CD14-positive monocyte (primary cell): ENCODE measurements around the gene SPR. TPM values are rescaled to one million over a fixed set of nuclear protein-coding genes. Genes with fewer than 3 reads are reported as not detected.

Experiments
- DNase-seq, 3 donors: peaks; one replicate each; pipeline ENCODE4 v3.0.0-alpha.2; 2011 to 2022
- H2AFZ ChIP-seq: 2 replicates; pipeline ENCODE4 v1.6.0; 2012; ENCODE audit warnings: mild to moderate bottlenecking, low read depth, low read length, inconsistent platforms; ENCODE audit not compliant: insufficient read depth, poor library complexity, severe bottlenecking
- H3K27ac ChIP-seq, 2 donors: 1 replicate in 1 of 2; 2 replicates in 1 of 2; pipeline ENCODE4 v1.5.1; 2012 to 2013; ENCODE audit warnings: low read length in 2 of 2, control low read depth in 1 of 2, inconsistent platforms in 1 of 2, low read depth in 1 of 2, mild to moderate bottlenecking in 1 of 2
- H3K27me3 ChIP-seq, 2 donors: one replicate each; pipeline versions ENCODE4 v1.6.0 to v1.6.1; 2011 to 2013; ENCODE audit warnings: low read length in 2 of 2; ENCODE audit not compliant: control insufficient read depth in 2 of 2, insufficient read depth in 2 of 2
- H3K36me3 ChIP-seq, 2 donors: replicated peaks in 1 of 2; 1 replicate in 1 of 2; 2 replicates in 1 of 2; pipeline versions ENCODE4 v1.5.1 to v1.6.1; 2012 to 2013; ENCODE audit warnings: low read length in 2 of 2, control low read depth in 1 of 2, inconsistent platforms in 1 of 2, mild to moderate bottlenecking in 1 of 2; ENCODE audit not compliant: insufficient read depth in 2 of 2, control insufficient read depth in 1 of 2
- H3K4me1 ChIP-seq, 2 donors: 1 replicate in 1 of 2; 2 replicates in 1 of 2; pipeline versions ENCODE4 v1.5.1 to v1.6.1; 2012 to 2013; ENCODE audit warnings: low read length in 2 of 2, control low read depth in 1 of 2, inconsistent platforms in 1 of 2, mild to moderate bottlenecking in 1 of 2, moderate library complexity in 1 of 2; ENCODE audit not compliant: insufficient read depth in 2 of 2, control insufficient read depth in 1 of 2
- H3K4me2 ChIP-seq: replicated peaks from 2 replicates; pipeline ENCODE3; 2012; ENCODE audit warnings: low read length, moderate library complexity, mild to moderate bottlenecking; ENCODE audit not compliant: poor library complexity, severe bottlenecking; ENCODE audit errors: extremely low read depth
- H3K4me3 ChIP-seq, 3 experiments: fragments of 200-600 bp in 1 of 3; sonication (generic) in 1 of 3; replicated peaks in 1 of 3; 1 replicate in 2 of 3; 2 replicates in 1 of 3; pipeline ENCODE4 v1.5.1; 2011 to 2013; ENCODE audit warnings: low read length in 3 of 3, mild to moderate bottlenecking in 3 of 3, control low read depth in 2 of 3, low read depth in 2 of 3, inconsistent platforms in 1 of 3, moderate library complexity in 1 of 3
- H3K79me2 ChIP-seq: 2 replicates; pipeline ENCODE4 v1.6.0; 2012; ENCODE audit warnings: mild to moderate bottlenecking, control low read depth, inconsistent platforms, low read length, moderate library complexity; ENCODE audit not compliant: insufficient read depth
- H3K9ac ChIP-seq: 2 replicates; pipeline ENCODE4 v1.6.0; 2017; ENCODE audit warnings: low read length, mild to moderate bottlenecking; ENCODE audit not compliant: insufficient read depth, poor library complexity, severe bottlenecking
- H3K9me3 ChIP-seq, 2 donors: replicated peaks in 1 of 2; 1 replicate in 1 of 2; 2 replicates in 1 of 2; pipeline versions ENCODE4 v1.5.1 to v1.6.1; 2012 to 2013; ENCODE audit warnings: low read length in 2 of 2, control low read depth in 1 of 2; ENCODE audit not compliant: control insufficient read depth in 1 of 2, insufficient read depth in 1 of 2
- H4K20me1 ChIP-seq: 2 replicates; pipeline ENCODE4 v1.6.0; 2012; ENCODE audit warnings: mild to moderate bottlenecking, low read length, control low read depth, moderate library complexity; ENCODE audit not compliant: insufficient read depth
- H3K27ac Mint-ChIP-seq, 7 donors: one replicate each; pipeline ENCODE4 v1.8.0; 2020; ENCODE audit warnings: mild to moderate bottlenecking in 7 of 7, mixed read lengths in 7 of 7, moderate library complexity in 6 of 7, inconsistent platforms in 2 of 7
- H3K27me3 Mint-ChIP-seq, 3 donors: one replicate each; pipeline ENCODE4 v1.8.0; 2021 to 2022; ENCODE audit warnings: low read depth in 3 of 3, mild to moderate bottlenecking in 3 of 3, mixed read lengths in 3 of 3, moderate library complexity in 3 of 3, inconsistent platforms in 1 of 3
- H3K36me3 Mint-ChIP-seq, 2 donors: one replicate each; pipeline ENCODE4 v1.8.0; 2020; ENCODE audit warnings: mixed read lengths in 2 of 2, inconsistent platforms in 1 of 2, mild to moderate bottlenecking in 1 of 2
- H3K4me1 Mint-ChIP-seq: one replicate; pipeline ENCODE4 v1.8.0; 2020; ENCODE audit warnings: mild to moderate bottlenecking, mixed read lengths
- H3K4me3 Mint-ChIP-seq, 2 donors: one replicate each; pipeline ENCODE4 v1.8.0; 2020; ENCODE audit warnings: mild to moderate bottlenecking in 2 of 2, mixed read lengths in 2 of 2, moderate library complexity in 1 of 2
- H3K9me3 Mint-ChIP-seq, 7 donors: one replicate each; pipeline ENCODE4 v1.8.0; 2020 to 2022; ENCODE audit warnings: mixed read lengths in 7 of 7, mild to moderate bottlenecking in 6 of 7, moderate library complexity in 6 of 7, inconsistent platforms in 2 of 7
- WGBS: methylation state at CpG from one replicate; pipeline ENCODE4 v1.1.5; 2013; ENCODE audit warnings: missing lambda C conversion rate; ENCODE audit not compliant: insufficient coverage; 5-methylcytosine and 5-hydroxymethylcytosine counted together
- intact Hi-C, 2 donors: fragments of 100-400 bp; cut with micrococcal nuclease; formaldehyde crosslinking; loops; one replicate each; pipeline versions ENCODE4 v1.15.0 to v1.15.1; 2023
- polyA plus RNA-seq, 3 donors: library from polyadenylated mRNA; depleted of rRNA in 1 of 3; unstranded in 2 of 3; stranded (reverse) in 1 of 3; fragments of 300-500 nt in 2 of 3; fragments of >200 nt in 1 of 3; fragmentation: Illumina TruSeq in 2 of 3; gene quantifications; 1 replicate in 2 of 3; 2 replicates in 1 of 3; pipeline ENCODE4 v1.2.3, GENCODE V29; 2012 to 2021
- TF ChIP-seq, protein P1 (sequence below): fragments of 200-600 bp; IDR thresholded peaks from one replicate; pipeline ENCODE4 v1.8.0; 2022; ENCODE audit warnings: antibody characterized with exemption, mild to moderate bottlenecking

Gene SPR
- polyA plus RNA-seq, 3 donors: 2.9 to 12.5 (median 7.6) TPM

- 52% methylated on average over 12 of the region's 15 CpGs for WGBS
- TF ChIP-seq, protein P1, sequence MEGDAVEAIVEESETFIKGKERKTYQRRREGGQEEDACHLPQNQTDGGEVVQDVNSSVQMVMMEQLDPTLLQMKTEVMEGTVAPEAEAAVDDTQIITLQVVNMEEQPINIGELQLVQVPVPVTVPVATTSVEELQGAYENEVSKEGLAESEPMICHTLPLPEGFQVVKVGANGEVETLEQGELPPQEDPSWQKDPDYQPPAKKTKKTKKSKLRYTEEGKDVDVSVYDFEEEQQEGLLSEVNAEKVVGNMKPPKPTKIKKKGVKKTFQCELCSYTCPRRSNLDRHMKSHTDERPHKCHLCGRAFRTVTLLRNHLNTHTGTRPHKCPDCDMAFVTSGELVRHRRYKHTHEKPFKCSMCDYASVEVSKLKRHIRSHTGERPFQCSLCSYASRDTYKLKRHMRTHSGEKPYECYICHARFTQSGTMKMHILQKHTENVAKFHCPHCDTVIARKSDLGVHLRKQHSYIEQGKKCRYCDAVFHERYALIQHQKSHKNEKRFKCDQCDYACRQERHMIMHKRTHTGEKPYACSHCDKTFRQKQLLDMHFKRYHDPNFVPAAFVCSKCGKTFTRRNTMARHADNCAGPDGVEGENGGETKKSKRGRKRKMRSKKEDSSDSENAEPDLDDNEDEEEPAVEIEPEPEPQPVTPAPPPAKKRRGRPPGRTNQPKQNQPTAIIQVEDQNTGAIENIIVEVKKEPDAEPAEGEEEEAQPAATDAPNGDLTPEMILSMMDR: peak; percentile 54
- no peaks in the 10 kb centered on the region for H3K79me2 ChIP-seq
- H3K27me3 ChIP-seq: peaks cover 14 to 39% of the 10 kb centered on the region in 2 donors
- Mint-ChIP-seq H3K4me1 (peaks cover 33% of the 10 kb centered on the region), H3K27me3 (peaks cover 49 to 54% (median 49%) of the 10 kb centered on the region in 3 donors), H3K27ac (no peak overlapping the region), H3K36me3 (peaks cover 7 to 11% of the 10 kb centered on the region in 2 donors), H3K9me3 (peaks cover 0 to 4% (median 2%) of the 10 kb centered on the region in 7 donors), H3K4me3 (no peak overlapping the region)
- DNase-seq: peak; percentile 16 to 36 (median 22)
- H3K9me3 ChIP-seq: no peaks in the 10 kb centered on the region
- no peak overlapping the region for H3K4me3 ChIP-seq
- H3K36me3 ChIP-seq: no peaks in the 10 kb centered on the region
- intact Hi-C loops: loop anchor here (5.0 kb wide), 2 partner anchors 269 to 284 kb away; no protein-coding TSS in a partner anchor
- no peaks in the 10 kb centered on the region for H4K20me1 ChIP-seq
- H3K27ac ChIP-seq: no peak overlapping the region
- H3K9ac ChIP-seq: no peak overlapping the region
- no peak overlapping the region for H2AFZ ChIP-seq
- H3K4me1 ChIP-seq: peaks cover 14 to 20% of the 10 kb centered on the region in 2 donors
- no peak overlapping the region for H3K4me2 ChIP-seq
Measured at GRCh38 chr2:72893594-72894319, 6.5 kb downstream of the SPR start.

- H3K27me3 ChIP-seq: peaks cover 14 to 41% of the 10 kb centered on the region in 2 donors
- H3K27me3 Mint-ChIP-seq: peaks cover 45 to 56% (median 47%) of the 10 kb centered on the region in 3 donors
- intact Hi-C loops: loop anchor here (5.0 kb wide), 2 partner anchors 268 to 283 kb away; no protein-coding TSS in a partner anchor
Measured at GRCh38 chr2:72894514-72894913, 7.3 kb downstream of the SPR start.

More at GRCh38 chr2:72894514-72894913, 7.3 kb downstream of the SPR start:
- Histone ChIP-seq H3K4me2 (no peak overlapping the region), H2AFZ (no peak overlapping the region), H3K79me2 (no peaks in the 10 kb centered on the region), H3K27ac (no peak overlapping the region), H3K4me3 (no peak overlapping the region), H3K9ac (no peak overlapping the region), H3K36me3 (no peaks in the 10 kb centered on the region), H3K4me1 (peaks cover 14 to 20% of the 10 kb centered on the region in 2 donors), H4K20me1 (no peaks in the 10 kb centered on the region), H3K9me3 (no peaks in the 10 kb centered on the region)
- peaks cover 0 to 4% (median 2%) of the 10 kb centered on the region in 7 donors for H3K9me3 Mint-ChIP-seq
- H3K27ac Mint-ChIP-seq: no peak overlapping the region
- TF ChIP-seq, protein P1: no peak
- H3K4me3 Mint-ChIP-seq: peak overlapping the region in 1 of 2 donors; percentile 54
- H3K36me3 Mint-ChIP-seq: peaks cover 7 to 9% of the 10 kb centered on the region in 2 donors
- WGBS: 100% methylated on average over 3 of the region's 9 CpGs
- no peak for DNase-seq
- peaks cover 31% of the 10 kb centered on the region for H3K4me1 Mint-ChIP-seq
